M059J (cell line): ENCODE results near the gene MIER1. TPM values are rescaled to one million over a fixed set of nuclear protein-coding genes. Genes with fewer than 3 reads are reported as not detected.
"Not testable (repeated sequence)": the region's sequence is repeated elsewhere in the genome, so short reads cannot be mapped to it uniquely, and the experiment has no call there.

Experiments
- DNase-seq: peaks from one replicate; pipeline ENCODE4 v3.0.0-alpha.2; 2012; ENCODE audit warnings: low read depth
- total RNA-seq: library from RNA; depleted of rRNA; stranded (reverse); fragments of >200 nt; shearing (Covaris generic); gene quantifications from 2 replicates; pipeline ENCODE4 v1.2.3, GENCODE V29; 2014; rRNA removed

The MIER1 gene
- total RNA-seq, result 20.2 and 26.3 TPM in 2 replicates

GRCh38 chr1:66924756-66925557 lies at the start of gene MIER1, which contains the start of gene DNAI4:
MIER1 (plus strand) TSS chr1:66924990; CDS start chr1:66925029, 39 bp downstream.
DNAI4 (minus strand) TSS chr1:66924856; CDS start chr1:66924831, 25 bp downstream.
- DNase-seq, result peak; percentile 98

GRCh38 chr1:66876664-66877063 lies 48.1 kb upstream of the MIER1 start:
- no peak for DNase-seq

- DNase-seq, result no peak
Observed at GRCh38 chr1:66889030-66889429, 35.8 kb upstream of the MIER1 start.

GRCh38 chr1:66890621-66891020 lies 34.2 kb upstream of the MIER1 start:
- no peak for DNase-seq

- DNase-seq, result peak; percentile 26
Observed at GRCh38 chr1:66893712-66894111, 31.1 kb upstream of the MIER1 start.

GRCh38 chr1:66915203-66915602 lies 9.6 kb upstream of the MIER1 start:
- not testable (repeated sequence) for DNase-seq

GRCh38 chr1:66916320-66916719 lies 8.5 kb upstream of the MIER1 start:
- DNase-seq, result no peak

- DNase-seq, result no peak
Observed at GRCh38 chr1:66917476-66917875, 7.3 kb upstream of the MIER1 start.

GRCh38 chr1:66919063-66919462 lies 5.7 kb upstream of the MIER1 start:
- no peak for DNase-seq

- DNase-seq, result no peak
Observed at GRCh38 chr1:66919828-66920227, 5.0 kb upstream of the MIER1 start.

GRCh38 chr1:66920543-66920942 lies 4.2 kb upstream of the MIER1 start:
- no peak for DNase-seq

GRCh38 chr1:66925558-66925910 lies 744 bp downstream of the MIER1 start:
- no peak for DNase-seq

- DNase-seq, result no peak
Observed at GRCh38 chr1:66925944-66926343, 1.2 kb downstream of the MIER1 start.

- peak; percentile 42 for DNase-seq
Observed at GRCh38 chr1:66927528-66927927, 2.7 kb downstream of the MIER1 start.

GRCh38 chr1:66929146-66929688 lies 4.4 kb downstream of the MIER1 start:
- DNase-seq, result peak; percentile 16

- DNase-seq, result no peak
Observed at GRCh38 chr1:66929691-66929998, 4.9 kb downstream of the MIER1 start.

GRCh38 chr1:66929999-66930822 lies 5.4 kb downstream of the MIER1 start:
- DNase-seq, result peak; percentile 93

GRCh38 chr1:66930823-66931174 lies 6.0 kb downstream of the MIER1 start:
- DNase-seq, result no peak

- DNase-seq, result no peak
Observed at GRCh38 chr1:66931590-66931989, 6.8 kb downstream of the MIER1 start.

- no peak for DNase-seq
Observed at GRCh38 chr1:66932291-66932690, 7.5 kb downstream of the MIER1 start.

GRCh38 chr1:66933887-66934700 lies 9.3 kb downstream of the MIER1 start:
- DNase-seq, result peak; percentile 25
